H9 (cell line): Measurements from ENCODE around the gene BTRC. TPM values are rescaled to one million over a fixed set of nuclear protein-coding genes. Genes with fewer than 3 reads are reported as not detected.
A peak's percentile ranks its signal among the peaks of the same experiment; 100 is the strongest.

Source experiments
- DNase-seq: peaks from one replicate; pipeline ENCODE4 v3.0.0-alpha.2; 2017
- H2AFZ ChIP-seq: one replicate; pipeline ENCODE4 v1.6.1; 2013; ENCODE audit warnings: mild to moderate bottlenecking, low read length, control low read depth, moderate library complexity
- H2AK5ac ChIP-seq: 2 replicates; pipeline ENCODE4 v1.6.1; 2013; ENCODE audit warnings: low read length, control low read depth, mixed read lengths; ENCODE audit not compliant: insufficient read length
- H2BK120ac ChIP-seq: one replicate; pipeline ENCODE4 v1.6.1; 2013; ENCODE audit warnings: low read depth, mild to moderate bottlenecking, low read length, control low read depth, inconsistent platforms; ENCODE audit not compliant: poor library complexity, severe bottlenecking
- H2BK12ac ChIP-seq: 2 replicates; pipeline ENCODE4 v1.6.1; 2013; ENCODE audit warnings: low read length, control low read depth, mixed read lengths, low read depth; ENCODE audit not compliant: insufficient read length
- H2BK15ac ChIP-seq: 2 replicates; pipeline ENCODE4 v1.6.1; 2013; ENCODE audit warnings: low read depth, low read length, control low read depth
- H2BK20ac ChIP-seq: one replicate; pipeline ENCODE4 v1.6.1; 2013; ENCODE audit warnings: low read depth, mild to moderate bottlenecking, low read length, control low read depth, inconsistent platforms; ENCODE audit not compliant: poor library complexity, severe bottlenecking
- H2BK5ac ChIP-seq: 2 replicates; pipeline ENCODE4 v1.6.1; 2013; ENCODE audit warnings: low read length, control low read depth, mixed read lengths; ENCODE audit not compliant: insufficient read length
- H3K14ac ChIP-seq: 2 replicates; pipeline ENCODE4 v1.6.1; 2013; ENCODE audit warnings: low read length, control low read depth; ENCODE audit not compliant: insufficient read depth
- H3K18ac ChIP-seq: 2 replicates; pipeline ENCODE4 v1.6.1; 2013; ENCODE audit warnings: low read depth, mild to moderate bottlenecking, mixed read lengths, low read length, control low read depth; ENCODE audit not compliant: insufficient read length
- H3K23ac ChIP-seq: 2 replicates; pipeline ENCODE4 v1.6.1; 2013; ENCODE audit warnings: low read length, control low read depth, mixed read lengths, low read depth; ENCODE audit not compliant: insufficient read length
- H3K23me2 ChIP-seq: 2 replicates; pipeline ENCODE4 v1.6.1; 2013; ENCODE audit warnings: low read depth, mild to moderate bottlenecking, mixed read lengths, low read length, control low read depth; ENCODE audit not compliant: insufficient read length, poor library complexity, severe bottlenecking
- H3K27ac ChIP-seq: 2 replicates; pipeline ENCODE4 v1.5.1; 2013; ENCODE audit warnings: low read length, control low read depth, mixed read lengths, low read depth; ENCODE audit not compliant: insufficient read length
- H3K27me3 ChIP-seq: 2 replicates; pipeline ENCODE4 v1.6.1; 2013; ENCODE audit warnings: low read length, control low read depth, inconsistent platforms; ENCODE audit not compliant: insufficient read depth
- H3K4ac ChIP-seq: 2 replicates; pipeline ENCODE4 v1.6.1; 2013; ENCODE audit warnings: low read depth, mild to moderate bottlenecking, control low read depth, inconsistent platforms, low read length, moderate library complexity
- H3K4me1 ChIP-seq: 2 replicates; pipeline ENCODE4 v1.6.1; 2013; ENCODE audit warnings: low read length, control low read depth, inconsistent platforms; ENCODE audit not compliant: insufficient read depth
- H3K4me2 ChIP-seq: 2 replicates; pipeline ENCODE4 v1.6.1; 2013; ENCODE audit warnings: low read length, control low read depth, mixed read lengths; ENCODE audit not compliant: insufficient read length, insufficient read depth
- H3K56ac ChIP-seq: 2 replicates; pipeline ENCODE4 v1.6.1; 2013; ENCODE audit warnings: low read depth, mild to moderate bottlenecking, mixed read lengths, low read length, control low read depth; ENCODE audit not compliant: insufficient read length
- H3K79me1 ChIP-seq: 2 replicates; pipeline ENCODE4 v1.6.1; 2013; ENCODE audit warnings: low read depth, mild to moderate bottlenecking, moderate library complexity, low read length, control low read depth, inconsistent platforms; ENCODE audit not compliant: insufficient read depth, poor library complexity, severe bottlenecking
- H3K79me2 ChIP-seq: 2 replicates; pipeline ENCODE4 v1.6.1; 2013; ENCODE audit warnings: low read length, control low read depth, inconsistent platforms; ENCODE audit not compliant: insufficient read depth
- H3K9ac ChIP-seq: 2 replicates; pipeline ENCODE4 v1.6.1; 2013; ENCODE audit warnings: low read length, control low read depth, mixed read lengths; ENCODE audit not compliant: insufficient read length; ENCODE audit errors: extremely low read depth
- H3K9me3 ChIP-seq: one replicate; pipeline ENCODE4 v1.6.1; 2013; ENCODE audit warnings: low read depth, low read length, inconsistent platforms; ENCODE audit not compliant: control insufficient read depth
- H3T11ph ChIP-seq: one replicate; pipeline ENCODE4 v1.6.1; 2013; ENCODE audit warnings: mild to moderate bottlenecking, low read length, control low read depth, inconsistent platforms
- H4K20me1 ChIP-seq: one replicate; pipeline ENCODE4 v1.6.1; 2013; ENCODE audit not compliant: control insufficient read depth, insufficient read length, insufficient read depth
- H4K5ac ChIP-seq: 2 replicates; pipeline ENCODE4 v1.6.1; 2013; ENCODE audit warnings: low read depth, mild to moderate bottlenecking, mixed read lengths, low read length, control low read depth; ENCODE audit not compliant: insufficient read length
- H4K8ac ChIP-seq: replicated peaks from 2 replicates; pipeline ENCODE4 v1.6.1; 2013; ENCODE audit warnings: low read length, control low read depth, mixed read lengths, low read depth; ENCODE audit not compliant: insufficient read length
- H4K91ac ChIP-seq: 2 replicates; pipeline ENCODE4 v1.6.1; 2013; ENCODE audit warnings: low read depth, mild to moderate bottlenecking, moderate library complexity, mixed read lengths, low read length, control low read depth; ENCODE audit not compliant: insufficient read length
- H3K27ac Mint-ChIP-seq, 3 experiments: 2 replicates in 2 of 3; 3 replicates in 1 of 3; pipeline ENCODE4 v1.8.0; 2020 to 2021; ENCODE audit warnings: mixed read lengths in 3 of 3, mild to moderate bottlenecking in 1 of 3, moderate library complexity in 1 of 3
- H3K27me3 Mint-ChIP-seq: 2 replicates; pipeline ENCODE4 v1.8.0; 2021; ENCODE audit warnings: low read depth, mild to moderate bottlenecking, moderate library complexity, mixed read lengths
- H3K36me3 Mint-ChIP-seq, 3 experiments: 2 replicates in 2 of 3; 3 replicates in 1 of 3; pipeline ENCODE4 v1.8.0; 2020 to 2021; ENCODE audit warnings: low read depth in 3 of 3, mixed read lengths in 3 of 3; ENCODE audit not compliant: insufficient read depth in 1 of 3
- H3K4me1 Mint-ChIP-seq, 2 experiments: 2 replicates each; pipeline ENCODE4 v1.8.0; 2020; ENCODE audit warnings: mixed read lengths in 2 of 2
- H3K4me3 Mint-ChIP-seq, 2 experiments: 2 replicates in 1 of 2; 3 replicates in 1 of 2; pipeline ENCODE4 v1.8.0; 2020 to 2021; ENCODE audit warnings: mild to moderate bottlenecking in 2 of 2, mixed read lengths in 2 of 2, moderate library complexity in 1 of 2
- H3K9me3 Mint-ChIP-seq, 2 experiments: 2 replicates in 1 of 2; 3 replicates in 1 of 2; pipeline ENCODE4 v1.8.0; 2020; ENCODE audit warnings: mild to moderate bottlenecking in 2 of 2, mixed read lengths in 2 of 2, moderate library complexity in 1 of 2
- CTCF ChIP-seq: fragments of 200-600 bp; sonication (generic); conservative IDR thresholded peaks from 3 replicates; pipeline ENCODE4 v1.8.0; 2021; ENCODE audit warnings: antibody characterized with exemption, mild to moderate bottlenecking
- WGBS: extraction: QIAGEN DNeasy Blood & Tissue Kit; methylation state at CpG from one replicate; pipeline ENCODE4 v1.1.7; 2013; ENCODE audit warnings: missing lambda C conversion rate, low lambda C conversion rate, mixed read lengths; ENCODE audit not compliant: insufficient read length; ENCODE audit errors: extremely low coverage; 5-methylcytosine and 5-hydroxymethylcytosine counted together
- microRNA-seq: library from miRNA; unstranded; fragments of <30 nt; microRNA quantifications from one replicate; pipeline ENCODE4, GENCODE V29; 2020; ENCODE audit warnings: borderline microRNAs expressed
- total RNA-seq: library from RNA; stranded (reverse); gene quantifications from 2 replicates; pipeline ENCODE4 v1.2.1, GENCODE V29; 2021

Gene BTRC
- total RNA-seq, 1 experiment from 2014 or later, result 24.2 TPM

- no peaks in the 10 kb centered on the region for H3K9me3 ChIP-seq
- no peak overlapping the region for H3K4ac ChIP-seq
- H3K27ac Mint-ChIP-seq, result no peak overlapping the region
- H3K27me3 ChIP-seq, result no peaks in the 10 kb centered on the region
- TF ChIP-seq CTCF, result peak; percentile 100
- H4K5ac ChIP-seq, result no peak overlapping the region
- H2AFZ ChIP-seq, result no peak overlapping the region
- H3K23me2 ChIP-seq, result no peaks in the 10 kb centered on the region
- no peak overlapping the region for H2BK120ac ChIP-seq
- H3K27ac ChIP-seq, result no peak overlapping the region
- H3K36me3 Mint-ChIP-seq, result peaks cover 0 to 13% (median 11%) of the 10 kb centered on the region in 3 experiments; a peak in 6 of 7 replicates
- DNase-seq, result peak; percentile 93
- H3K4me3 Mint-ChIP-seq, result no peak overlapping the region
- no peak overlapping the region for H2AK5ac ChIP-seq
- H2BK12ac ChIP-seq, result no peak overlapping the region
- no peaks in the 10 kb centered on the region for H3K79me1 ChIP-seq
- no peak overlapping the region for H3K23ac ChIP-seq
- no peak overlapping the region for H3K4me2 ChIP-seq
- no peak overlapping the region for H3K56ac ChIP-seq
- no peaks in the 10 kb centered on the region for H4K20me1 ChIP-seq
- no peak overlapping the region for H3T11ph ChIP-seq
- no peak overlapping the region for H3K14ac ChIP-seq
- no peaks in the 10 kb centered on the region for H3K4me1 ChIP-seq
- H2BK15ac ChIP-seq, result no peak overlapping the region
- H4K91ac ChIP-seq, result no peak overlapping the region
- peaks cover 21 to 35% of the 10 kb centered on the region in 2 experiments for H3K4me1 Mint-ChIP-seq
- no peak overlapping the region for H3K18ac ChIP-seq
- no peak overlapping the region for H2BK5ac ChIP-seq
- H2BK20ac ChIP-seq, result no peak overlapping the region
- H4K8ac ChIP-seq, result no peak overlapping the region
- H3K9ac ChIP-seq, result no peak overlapping the region
- WGBS, result no CpG with 5 or more reads among the region's 6 CpGs
- no peaks in the 10 kb centered on the region for H3K27me3 Mint-ChIP-seq
- no peaks in the 10 kb centered on the region for H3K79me2 ChIP-seq
- H3K9me3 Mint-ChIP-seq, result no peaks in the 10 kb centered on the region; a peak in 1 of 5 replicates
Observed at GRCh38 chr10:101602761-101603398, 248.9 kb downstream of the BTRC start.

Small RNAs within 50 kb of the gene (microRNA-seq; reads per million reads assigned to microRNA genes)
- not detected for gene MIR3158-1
- not detected for gene MIR3158-2

Other genes starting within 250 kb of the BTRC start
- not detected in 2 replicates for gene TLX1, start 222.9 kb upstream of the BTRC start, total RNA-seq
- gene LBX1, start 124.7 kb upstream of the BTRC start, total RNA-seq, result not detected in 2 replicates
- gene POLL, start 234.1 kb downstream of the BTRC start, total RNA-seq, result 30.4 and 30.8 TPM in 2 replicates
- 20.7 and 21.8 TPM in 2 replicates for gene DPCD, start 234.2 kb downstream of the BTRC start, total RNA-seq